Stimulated activated CD8-positive, alpha-beta memory T cell treated with anti-CD3 and anti-CD28 coated beads, Interleukin-12 subunit alpha, Interleukin-12 subunit beta, amount 100 ng/mL, for 24 hours (primary cell): ENCODE measurements around the gene MARCHF10.

Source experiments
- DNase-seq: peaks from one replicate; pipeline ENCODE4 v3.0.0-alpha.2; 2020; ENCODE audit errors: extremely low read depth

MARCHF10 gene

DNA sequence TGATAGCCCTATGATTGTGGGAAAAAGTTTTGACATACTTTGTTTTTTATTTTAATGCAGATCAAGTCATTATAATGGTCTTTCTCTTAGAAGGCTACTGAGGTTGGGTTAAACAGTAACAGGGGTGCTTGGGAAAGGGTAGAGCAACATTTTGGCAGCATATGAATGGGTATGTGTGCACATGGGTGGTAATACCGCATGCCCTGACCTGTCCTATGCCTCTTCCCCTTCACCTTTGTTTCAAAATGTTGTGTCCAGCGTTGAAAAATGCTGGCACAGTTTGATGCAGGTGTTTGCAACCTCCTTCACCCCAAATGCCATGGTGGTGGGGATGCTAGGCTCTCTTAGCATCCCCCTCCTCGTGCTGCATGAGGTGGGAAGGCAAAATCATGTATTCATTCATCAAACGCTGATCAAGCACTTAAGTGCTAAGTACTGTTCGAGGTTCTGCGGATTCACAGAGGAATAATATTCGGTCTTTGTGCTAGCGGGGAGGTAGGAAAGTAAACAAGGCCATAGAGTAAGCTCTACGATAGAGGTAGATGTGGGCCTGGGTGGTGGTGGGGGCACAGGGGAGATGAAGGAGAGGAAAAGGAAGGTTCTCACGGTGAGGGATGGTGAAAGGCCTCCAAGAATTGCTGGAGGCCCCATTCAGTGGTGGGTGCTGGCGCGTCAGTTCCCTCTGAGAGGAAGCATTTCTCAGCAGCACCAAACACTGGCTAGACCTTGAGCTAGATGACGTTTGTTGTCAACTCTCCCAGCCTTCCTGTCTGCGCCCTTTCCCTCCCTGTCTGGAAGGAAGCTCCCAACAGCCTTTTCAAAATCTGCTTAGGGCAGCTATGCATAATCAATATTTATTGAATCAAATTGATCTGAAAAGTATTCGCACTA lies 13.3 kb upstream of the MARCHF10 start:
- DNase-seq = no peak

DNA sequence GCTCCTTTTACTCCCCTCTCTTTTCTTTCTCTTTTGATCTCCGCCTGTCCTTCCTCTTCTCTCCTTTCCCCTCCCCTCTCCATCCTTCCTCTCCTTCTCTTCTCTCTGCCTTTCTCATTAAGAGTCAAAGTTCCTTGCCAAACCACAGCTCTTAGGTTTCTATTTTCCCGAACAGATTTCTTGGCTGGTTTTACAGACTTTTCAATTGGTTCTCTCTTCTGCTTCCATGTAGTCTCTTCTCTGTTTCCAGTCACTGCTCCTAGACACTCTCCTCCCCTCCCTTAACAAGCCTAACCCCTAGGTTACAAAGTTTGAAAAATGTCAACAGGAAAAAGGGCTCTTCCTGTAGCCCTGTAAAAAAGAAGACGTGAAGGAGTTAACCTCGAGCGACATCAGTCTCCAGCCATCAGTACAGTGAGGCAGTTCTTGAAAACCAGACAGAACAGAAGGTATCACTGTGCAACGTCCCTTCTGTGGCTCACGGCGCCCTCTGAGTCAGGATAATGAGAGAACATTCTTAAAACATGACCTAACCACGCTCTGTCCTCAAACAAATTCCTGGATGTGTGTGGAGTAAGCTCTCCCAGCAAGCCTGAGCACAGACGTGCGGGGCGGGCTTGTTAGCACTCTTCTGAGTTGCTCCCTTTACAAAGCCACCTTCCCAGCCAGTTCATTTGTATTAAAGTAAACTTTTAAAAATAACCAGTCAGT lies 11.6 kb upstream of the MARCHF10 start:
- DNase-seq = no peak

DNA sequence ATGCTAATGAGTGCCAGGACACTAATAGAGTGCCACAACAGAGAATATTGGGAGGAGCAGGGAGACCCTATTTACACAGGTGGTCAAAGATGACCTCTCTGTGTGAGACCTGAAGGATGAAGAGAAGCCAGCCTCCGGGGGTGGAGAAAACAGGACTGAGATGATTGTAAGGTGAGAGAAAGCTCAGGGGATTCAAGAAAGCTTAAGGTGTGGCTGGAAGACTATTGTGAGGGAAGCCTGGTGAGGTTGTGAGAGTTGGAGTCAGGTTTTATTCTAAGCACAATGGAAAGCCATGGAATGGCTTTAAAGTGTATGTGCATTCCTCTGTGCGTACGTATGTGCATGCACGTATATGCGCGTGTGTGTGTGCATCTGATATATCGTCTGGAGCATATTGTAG lies 10.4 kb upstream of the MARCHF10 start:
- no peak for DNase-seq

DNA sequence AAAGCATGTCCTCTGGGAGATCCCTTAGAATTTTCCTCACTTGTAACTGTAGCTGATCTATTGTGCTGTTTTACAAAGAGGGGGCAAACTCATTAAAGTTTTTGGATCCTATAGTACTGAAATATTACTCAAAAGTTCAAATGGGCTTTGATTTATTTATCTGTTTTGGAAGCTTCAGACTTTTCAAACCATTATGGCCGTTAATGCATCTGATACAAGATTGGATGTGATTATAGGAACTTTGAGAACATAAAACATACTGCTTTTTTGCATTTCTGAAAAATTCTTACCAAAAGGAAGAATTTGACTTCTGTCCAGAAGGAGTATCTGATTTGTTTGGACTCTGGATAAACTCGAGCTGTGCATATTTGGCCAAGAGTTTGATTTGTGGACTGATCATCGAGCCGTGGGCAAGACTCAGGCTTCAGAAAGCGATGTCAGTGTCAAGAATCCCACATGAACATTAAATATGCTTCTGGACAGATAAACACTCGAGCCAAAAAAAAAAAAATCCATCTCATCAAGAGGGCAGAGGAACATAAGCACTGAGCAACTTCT lies 8.2 kb upstream of the MARCHF10 start:
- DNase-seq = no peak

DNA sequence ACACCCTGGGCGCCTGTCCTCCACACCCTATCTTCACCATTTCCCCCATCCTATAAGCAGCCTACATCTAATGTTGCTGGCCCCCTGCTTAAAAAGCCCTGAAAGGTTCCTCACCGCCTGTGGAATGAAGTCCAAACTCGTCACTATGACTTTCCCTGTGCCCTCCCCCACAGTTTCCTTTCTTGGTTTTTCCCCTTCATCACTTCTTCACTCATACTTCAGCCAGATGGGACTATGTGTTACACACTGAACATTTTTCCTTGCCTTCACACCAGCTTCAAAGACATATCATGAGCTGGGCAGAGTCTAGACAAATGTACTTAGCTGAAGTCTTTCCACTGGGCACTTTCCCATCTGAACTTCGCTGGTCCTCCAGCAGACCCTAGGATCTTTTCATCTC lies 1.5 kb upstream of the MARCHF10 start:
- no peak for DNase-seq

DNA sequence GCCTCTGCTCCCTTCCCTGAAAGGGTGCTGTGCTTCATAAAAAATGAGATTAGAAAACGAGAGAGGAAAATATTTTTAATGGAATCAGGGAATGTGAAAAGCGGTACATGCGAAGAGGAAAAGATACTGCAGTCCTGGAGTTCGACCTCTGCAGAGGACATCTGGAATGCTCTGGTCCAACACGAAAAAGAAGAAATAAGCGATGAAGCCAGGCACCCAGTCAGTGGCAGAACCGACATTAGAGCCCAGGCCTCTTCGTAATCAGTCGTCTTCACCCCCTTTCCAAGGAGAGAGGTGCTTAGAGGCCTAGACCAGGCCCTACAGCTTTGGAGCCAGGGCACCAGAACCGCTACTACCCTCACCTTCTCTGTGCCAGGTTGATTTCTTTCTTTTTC lies 459 bp upstream of the MARCHF10 start:
- DNase-seq = no peak

DNA sequence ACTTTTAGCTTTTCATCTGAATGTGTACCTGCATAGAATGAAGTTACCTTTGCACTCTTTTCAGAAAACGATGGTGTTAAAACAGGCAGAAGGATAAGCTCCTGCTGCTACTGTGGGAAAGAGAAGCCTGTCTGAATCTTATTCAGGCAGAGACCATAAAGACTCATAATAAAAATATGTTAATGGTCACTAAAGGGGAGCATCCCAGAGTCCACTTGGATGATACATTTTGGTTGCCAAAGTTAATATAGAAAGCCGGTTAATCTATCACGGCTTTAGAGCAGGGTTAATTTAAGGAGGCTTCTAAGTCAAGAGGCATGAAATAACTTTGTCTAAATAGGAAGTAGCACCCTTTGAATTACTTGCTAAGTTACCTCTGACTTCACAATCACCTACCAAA lies 2.9 kb downstream of the MARCHF10 start:
- DNase-seq = no peak

DNA sequence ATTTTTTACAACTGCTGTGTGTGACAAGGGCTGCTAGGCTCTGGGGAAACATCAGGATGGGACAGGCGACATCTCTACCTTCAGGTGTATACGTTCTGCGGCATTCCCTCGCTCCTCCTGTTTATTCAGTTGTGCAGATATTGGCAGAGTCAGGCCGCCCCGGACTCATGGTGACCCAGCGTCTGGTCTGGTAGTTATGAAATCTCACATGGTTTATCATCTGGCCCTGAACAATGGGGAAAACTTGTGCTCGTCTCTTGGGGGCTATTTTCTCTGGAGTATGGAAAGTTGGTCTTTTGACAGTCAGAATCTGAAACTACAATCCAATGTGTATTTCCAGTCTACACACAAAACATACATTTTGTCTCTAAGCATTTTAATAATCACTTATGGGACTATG lies 3.3 kb downstream of the MARCHF10 start:
- DNase-seq = no peak

DNA sequence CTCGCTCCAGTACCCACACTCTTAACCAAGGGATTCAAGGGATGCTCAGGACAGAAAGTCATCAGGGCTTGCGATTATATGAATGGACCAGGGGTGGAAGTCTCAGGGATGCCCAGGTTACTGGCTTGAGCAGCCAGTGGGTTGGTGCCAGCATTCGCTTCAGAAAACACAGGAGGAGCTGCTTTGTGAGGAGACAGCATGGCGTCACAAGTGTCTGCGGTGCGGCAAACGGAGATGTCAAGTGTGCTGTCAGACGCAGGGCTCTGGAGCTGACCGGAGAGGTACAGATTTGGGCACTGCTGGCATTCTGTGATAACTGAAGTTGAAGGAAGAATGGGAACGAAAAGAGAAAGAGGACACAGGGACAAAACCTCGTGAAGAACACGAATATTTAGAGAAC lies 4.1 kb downstream of the MARCHF10 start:
- DNase-seq = no peak

DNA sequence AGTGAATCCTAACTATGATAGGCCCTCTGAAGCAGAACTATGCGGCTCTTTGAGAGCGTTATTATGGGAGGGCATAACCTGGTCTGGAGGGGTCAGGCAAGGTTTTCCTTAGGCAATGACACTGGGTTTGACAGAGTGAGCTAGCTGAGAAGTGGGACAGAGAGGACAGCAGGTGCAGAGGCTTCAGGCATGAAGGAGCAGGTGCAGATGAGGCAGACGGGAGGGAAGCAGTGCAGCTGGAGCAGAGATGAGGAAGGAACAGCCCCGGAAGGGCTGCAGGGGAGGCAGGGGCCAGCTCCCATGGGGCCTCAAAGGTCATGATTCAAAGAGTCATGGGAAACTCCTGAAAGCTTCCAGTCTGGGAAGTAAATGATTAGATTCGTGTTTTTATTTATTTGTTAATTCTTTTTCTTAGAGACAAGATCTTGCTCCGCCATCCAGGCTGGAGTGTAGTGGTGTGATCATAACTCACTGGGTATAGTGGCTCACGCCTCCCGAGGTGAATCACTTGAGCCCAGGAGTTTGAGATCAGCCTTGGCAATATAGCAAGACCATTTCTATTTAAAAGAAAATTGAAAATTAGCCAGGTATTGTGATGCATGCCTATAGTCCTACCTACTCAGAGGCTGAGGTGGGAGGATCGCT lies 5.4 kb downstream of the MARCHF10 start:
- DNase-seq = no peak

DNA sequence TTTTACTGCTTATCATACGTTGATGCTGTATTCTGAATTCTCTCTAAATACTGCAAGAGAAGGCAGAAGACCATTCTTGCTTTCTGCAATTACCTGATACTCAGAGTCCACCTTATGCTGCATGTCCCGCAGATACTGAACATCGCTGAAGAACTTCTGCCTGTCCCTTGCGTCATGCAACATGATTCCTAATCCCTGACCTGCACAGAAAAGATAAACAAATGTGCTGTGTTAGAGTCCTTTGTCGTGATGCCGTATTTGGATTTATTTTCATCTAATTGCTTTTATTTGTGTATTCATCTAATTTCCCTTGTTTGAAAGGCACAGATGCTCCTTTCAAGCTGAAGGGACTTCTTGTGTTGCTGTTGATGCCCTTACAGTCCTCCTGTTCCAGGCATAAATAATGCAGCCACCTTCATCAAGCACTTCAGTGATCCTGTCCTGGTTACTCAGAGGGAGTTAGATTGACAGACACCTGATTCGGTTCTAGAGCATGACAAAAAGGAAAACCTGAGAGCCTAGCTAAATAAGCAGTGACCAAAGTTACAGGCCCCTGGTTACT lies 6.5 kb downstream of the MARCHF10 start:
- DNase-seq = no peak

DNA sequence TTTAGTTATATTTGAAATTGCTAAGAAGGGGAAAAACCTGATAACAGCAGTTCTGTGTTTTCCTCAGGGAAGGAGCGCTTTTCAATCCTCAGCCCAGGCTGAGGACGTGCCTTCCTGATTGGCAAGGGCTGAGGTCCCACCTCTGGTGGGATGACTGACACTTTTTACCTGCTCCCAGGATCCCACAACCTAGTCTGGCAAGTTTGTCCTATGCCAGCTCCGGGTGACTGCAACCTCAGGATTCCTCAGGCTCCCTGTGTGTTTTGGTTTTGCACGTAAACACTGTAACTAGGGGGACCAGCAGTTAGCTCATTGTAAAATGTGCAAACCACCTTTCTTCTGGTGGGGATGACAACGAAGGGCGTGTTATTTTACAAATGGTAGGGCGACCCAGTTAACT lies 7.5 kb downstream of the MARCHF10 start:
- DNase-seq = no peak

DNA sequence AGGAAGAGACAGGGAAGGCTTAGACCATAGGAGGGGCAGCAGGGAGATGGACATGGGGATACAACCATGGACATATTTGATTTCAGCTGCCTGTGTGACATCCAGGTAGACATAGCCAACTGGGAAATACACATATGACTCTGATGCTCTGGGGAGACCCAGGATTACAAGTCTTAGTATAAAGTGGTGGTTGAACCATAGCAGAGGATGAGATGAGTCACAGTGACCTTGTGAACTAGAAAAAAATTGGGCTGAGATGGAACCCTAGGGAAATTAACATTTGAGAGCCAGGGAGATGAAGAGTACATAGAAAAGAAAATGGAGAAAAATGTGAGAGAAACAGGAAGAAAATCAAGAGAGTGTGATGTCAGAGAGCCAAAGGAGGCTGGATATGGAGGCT lies 10.2 kb downstream of the MARCHF10 start:
- DNase-seq = no peak

DNA sequence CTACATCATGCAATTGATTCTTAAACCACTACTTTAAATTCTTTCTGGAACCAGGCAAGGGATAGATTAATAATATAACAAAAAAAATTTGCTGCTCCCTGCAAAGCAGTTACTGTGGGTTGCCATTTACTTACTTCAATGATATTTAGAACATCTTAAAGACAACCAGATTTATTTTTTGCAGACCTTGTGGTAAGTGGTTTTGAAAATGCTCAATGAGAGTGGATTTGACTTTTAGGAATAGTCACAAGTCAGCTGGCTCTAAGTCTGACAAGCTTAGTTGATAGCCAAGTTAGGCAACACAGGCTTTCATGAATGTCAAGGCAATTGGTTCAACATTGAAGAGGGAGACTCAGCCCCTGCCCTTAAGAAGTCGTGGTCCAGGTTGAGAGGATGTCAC lies 11.8 kb downstream of the MARCHF10 start:
- DNase-seq = no peak

DNA sequence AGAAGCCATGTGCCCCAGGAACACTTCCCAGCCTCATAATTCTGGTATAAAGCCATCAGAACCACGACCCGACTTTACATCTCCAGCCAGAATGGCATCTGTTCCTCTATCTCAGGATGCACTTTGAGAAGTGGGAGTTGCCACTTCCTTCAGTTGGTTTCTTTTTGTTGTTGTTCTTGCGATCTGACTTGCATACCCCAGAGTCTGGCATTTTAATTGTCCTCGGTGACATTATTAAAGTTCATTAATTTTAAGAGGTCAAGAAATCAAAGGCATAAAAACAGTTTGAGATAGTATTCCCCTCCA lies 13.5 kb downstream of the MARCHF10 start:
- DNase-seq = no peak

DNA sequence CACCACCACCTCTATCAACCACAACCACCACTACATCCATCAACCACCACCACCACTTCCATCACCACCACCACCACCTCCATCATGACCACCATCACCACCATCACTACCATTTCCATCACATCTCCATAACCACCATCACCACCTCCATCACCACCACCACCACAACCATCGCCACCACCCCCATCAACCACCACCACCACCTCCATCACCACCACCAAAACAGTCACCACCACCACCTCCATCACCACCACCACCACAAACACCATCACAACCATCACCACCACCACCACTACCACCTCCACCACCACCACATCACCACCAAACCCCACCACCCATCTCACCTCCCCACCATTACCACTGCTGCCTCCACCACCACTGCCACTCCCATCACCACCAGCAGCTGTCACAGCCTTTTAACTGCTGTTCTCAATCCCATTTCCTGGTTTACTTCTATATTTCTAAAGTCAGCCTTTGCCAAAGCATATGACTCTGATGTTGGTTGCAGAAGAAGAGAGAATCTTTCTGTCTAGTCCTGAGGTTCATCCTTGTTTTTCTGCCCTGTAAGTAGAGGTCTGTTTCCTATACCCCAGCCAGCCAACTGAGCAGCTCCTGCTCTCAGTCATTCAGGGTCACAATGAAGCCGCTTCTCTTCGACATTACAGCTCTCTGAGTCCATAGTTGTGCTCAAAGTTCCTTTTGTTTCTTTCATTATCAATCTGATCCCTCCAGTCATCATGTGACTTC lies 14.0 kb downstream of the MARCHF10 start:
- DNase-seq = no peak

DNA sequence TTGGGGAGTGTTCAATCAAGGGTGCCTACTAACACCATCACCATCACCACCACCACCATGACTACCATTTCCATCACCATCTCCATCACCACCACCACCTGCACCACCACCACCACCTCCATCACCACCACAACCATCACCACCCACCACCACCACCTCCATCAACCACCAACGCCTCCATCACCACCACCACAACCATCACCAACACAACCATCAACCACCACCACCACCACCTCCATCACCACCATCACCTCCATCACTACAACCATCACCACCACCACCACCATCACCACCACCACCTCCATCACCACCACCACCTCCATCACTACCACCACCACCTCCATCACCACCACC lies 15.7 kb downstream of the MARCHF10 start:
- DNase-seq = no peak

DNA sequence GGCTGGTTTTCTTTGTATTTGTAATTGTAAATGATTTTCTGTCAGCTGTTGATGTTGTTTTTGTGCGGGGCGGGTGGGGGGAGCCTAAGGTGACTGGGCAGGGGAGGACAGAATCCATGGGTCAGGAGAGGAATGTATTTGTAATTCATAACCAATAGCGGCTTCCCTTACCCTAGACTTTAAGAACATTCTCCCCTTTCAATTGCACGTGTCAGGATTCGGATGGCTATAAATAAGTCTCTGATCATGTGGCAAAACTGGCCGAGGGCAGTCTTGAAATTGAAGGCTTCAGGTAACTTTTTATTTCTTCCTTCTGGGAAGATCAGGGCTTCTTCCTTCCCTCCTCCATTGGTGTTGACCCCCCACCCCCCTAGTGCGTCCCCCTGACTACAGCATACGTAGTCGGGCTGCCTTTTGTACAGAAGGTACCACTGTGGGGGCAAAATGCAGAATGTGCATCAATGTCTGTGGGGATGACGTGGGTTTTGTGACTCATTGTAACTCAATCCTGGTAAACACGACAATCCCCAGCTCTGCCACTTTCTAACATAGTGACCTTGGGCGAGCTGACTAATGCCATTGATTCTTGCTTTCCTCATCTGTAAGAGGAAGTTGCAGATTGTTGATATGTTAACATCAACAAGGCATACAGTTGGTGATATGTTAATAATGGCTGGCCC lies 16.2 kb downstream of the MARCHF10 start:
- DNase-seq = no peak

DNA sequence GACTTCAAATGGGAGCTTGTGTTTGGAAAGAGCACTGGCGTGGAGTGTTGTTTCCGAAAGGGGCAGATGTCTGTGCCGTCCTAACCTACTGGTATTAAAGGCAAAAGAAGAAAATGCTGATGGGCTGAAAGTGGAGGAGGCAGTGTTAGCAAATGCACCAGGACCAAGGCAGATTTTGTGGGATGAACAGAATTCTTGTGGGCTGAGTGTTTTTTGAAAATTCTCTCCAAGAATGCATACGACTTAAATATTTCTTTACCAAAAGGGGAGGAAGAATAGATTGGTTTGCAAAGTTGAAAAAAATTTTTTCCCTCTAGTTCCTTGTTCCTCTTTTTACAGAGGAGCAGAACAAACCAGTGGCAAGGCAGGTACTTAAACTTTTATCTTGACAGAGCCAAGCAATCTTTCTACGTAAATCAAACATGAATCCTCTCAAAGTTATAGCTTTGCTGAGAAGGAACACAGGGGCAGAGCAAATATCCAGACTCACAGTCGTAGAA lies 16.8 kb downstream of the MARCHF10 start:
- DNase-seq = no peak

DNA sequence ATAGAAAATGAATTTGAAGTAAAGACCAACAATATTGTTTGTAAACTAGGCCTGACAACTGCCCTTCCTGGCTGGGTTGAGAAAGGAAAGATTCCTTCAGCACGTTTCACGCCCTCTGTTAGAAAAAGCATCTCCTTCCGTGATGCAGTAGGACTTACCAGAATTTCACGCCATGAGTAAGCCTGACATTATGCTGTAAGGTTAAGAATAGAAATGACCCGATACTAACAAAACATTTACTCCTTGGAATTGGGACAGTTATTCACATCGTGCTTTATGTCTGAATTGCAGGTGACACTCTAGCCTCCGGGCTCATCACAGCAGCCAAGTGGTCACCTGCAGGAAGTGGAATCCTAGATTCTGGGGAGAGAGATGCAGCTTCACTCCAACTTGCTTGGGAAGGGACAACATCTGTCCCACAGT lies 17.5 kb downstream of the MARCHF10 start:
- no peak for DNase-seq

DNA sequence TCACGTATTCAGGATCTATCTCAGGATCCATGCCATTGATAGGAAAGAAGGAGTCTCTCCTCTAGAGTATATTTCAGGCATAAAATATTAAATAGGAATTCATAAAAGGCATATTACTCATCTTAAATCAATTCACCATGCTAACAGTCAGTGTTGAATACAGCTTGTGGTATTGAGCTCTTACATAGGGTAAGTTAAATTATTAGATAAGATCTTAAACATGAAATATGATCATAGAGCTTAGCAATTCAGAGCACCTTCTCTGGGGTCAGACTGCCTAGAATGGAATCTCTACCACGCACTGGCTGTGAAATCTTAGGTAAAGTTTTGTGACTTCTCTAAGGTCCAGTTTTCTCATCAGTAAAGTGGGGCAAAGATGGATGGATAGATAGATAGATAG lies 20.7 kb downstream of the MARCHF10 start:
- DNase-seq = no peak
